GM12892 (cell line): ENCODE data around the gene RBMX.

Experiments
- POLR2A ChIP-seq: IDR thresholded peaks from 2 replicates; pipeline ENCODE4 v1.6.1; 2011; ENCODE audit warnings: low read depth, low read length, control low read depth
- POLR2AphosphoS5 ChIP-seq: IDR thresholded peaks from 2 replicates; pipeline ENCODE4 v1.6.1; 2011; ENCODE audit warnings: low read depth, low read length, control low read depth

GRCh38 chrX:136829413-136829812 lies 51.1 kb downstream of the RBMX start:
- TF ChIP-seq POLR2A (no peak), POLR2AphosphoS5 (no peak)
